Measurements from ENCODE around the gene UQCC3. TPM values are rescaled to one million over a fixed set of nuclear protein-coding genes. Genes with fewer than 3 reads are reported as not detected.
"Not testable (repeated sequence)": the region's sequence is repeated elsewhere in the genome, so short reads cannot be mapped to it uniquely, and the experiment has no call there.

UQCC3 gene
- total RNA-seq, 4 donors from 2014 or later = 11.1 to 23.9 (median 12.7) TPM

GRCh38 chr11:62669420-62670161 lies 1.9 kb upstream of the UQCC3 start:
- peak in 1 of 3 donors; percentile 52 for DNase-seq
- no peak for TF ChIP-seq CTCF (IDR thresholded peaks at IDR 0.05)
- TF ChIP-seq POLR2A (IDR thresholded peaks at IDR 0.05) = no peak
- Histone ChIP-seq H3K4me3 (no peak overlapping the region), H3K27ac (peak overlapping the region in 3 of 4 donors; percentile 36 to 95 (median 88)), H3K4me1 (peaks cover 0 to 59% (median 24%) of the 10 kb centered on the region in 4 donors), H3K9me3 (no peaks in the 10 kb centered on the region), H3K36me3 (peaks cover 0 to 9% (median 0%) of the 10 kb centered on the region in 3 donors), H3K27me3 (no peaks in the 10 kb centered on the region)

GRCh38 chr11:62671236-62671607 lies 251 bp upstream of the UQCC3 start:
- no peaks in the 10 kb centered on the region for H3K27me3 ChIP-seq
- TF ChIP-seq CTCF (IDR thresholded peaks at IDR 0.05) (no peak), POLR2A (IDR thresholded peaks at IDR 0.05) (no peak)
- DNase-seq = no peak
- H3K4me1 ChIP-seq = peaks cover 0 to 56% (median 22%) of the 10 kb centered on the region in 4 donors
- H3K27ac ChIP-seq = peak overlapping the region; percentile 88 to 95 (median 90)
- H3K9me3 ChIP-seq = no peaks in the 10 kb centered on the region
- peak overlapping the region; percentile 73 to 81 (median 75) for H3K4me3 ChIP-seq
- H3K36me3 ChIP-seq = peaks cover 0 to 21% (median 0%) of the 10 kb centered on the region in 3 donors

GRCh38 chr11:62673196-62673525 lies 1.7 kb downstream of the UQCC3 start:
- H3K9me3 ChIP-seq = no peaks in the 10 kb centered on the region
- no peak for DNase-seq
- H3K4me3 ChIP-seq = peak overlapping the region in 1 of 4 donors; percentile 81
- H3K4me1 ChIP-seq = peaks cover 0 to 52% (median 15%) of the 10 kb centered on the region in 4 donors
- no peak for TF ChIP-seq CTCF (IDR thresholded peaks at IDR 0.05)
- H3K27me3 ChIP-seq = no peaks in the 10 kb centered on the region
- peak overlapping the region in 2 of 4 donors; percentile 23 to 91 for H3K27ac ChIP-seq
- H3K36me3 ChIP-seq = peaks cover 0 to 38% (median 0%) of the 10 kb centered on the region in 3 donors

GRCh38 chr11:62675415-62675814 lies 3.9 kb downstream of the UQCC3 start:
- H3K27me3 ChIP-seq, H3K9me3 ChIP-seq, H3K4me3 ChIP-seq, DNase-seq, H3K27ac ChIP-seq: not testable (repeated sequence)
- Histone ChIP-seq H3K4me1 (peaks cover 0 to 46% (median 13%) of the 10 kb centered on the region in 4 donors), H3K36me3 (peaks cover 0 to 38% (median 0%) of the 10 kb centered on the region in 3 donors)

- Histone ChIP-seq H3K36me3 (peaks cover 0 to 38% (median 0%) of the 10 kb centered on the region in 3 donors), H3K4me1 (peaks cover 0 to 40% (median 11%) of the 10 kb centered on the region in 4 donors), H3K27me3 (no peaks in the 10 kb centered on the region), H3K27ac (no peak overlapping the region), H3K4me3 (no peak overlapping the region), H3K9me3 (no peaks in the 10 kb centered on the region)
- TF ChIP-seq POLR2A (IDR thresholded peaks at IDR 0.05) (no peak), CTCF (IDR thresholded peaks at IDR 0.05) (no peak)
- no peak for DNase-seq
Observed at GRCh38 chr11:62676698-62677097, 5.2 kb downstream of the UQCC3 start.

- H3K4me1 ChIP-seq = peaks cover 0 to 40% (median 11%) of the 10 kb centered on the region in 4 donors
- H3K9me3 ChIP-seq = no peaks in the 10 kb centered on the region
- no peak for TF ChIP-seq CTCF (IDR thresholded peaks at IDR 0.05)
- TF ChIP-seq POLR2A (IDR thresholded peaks at IDR 0.05) = no peak
- H3K4me3 ChIP-seq = no peak overlapping the region
- peaks cover 0 to 38% (median 0%) of the 10 kb centered on the region in 3 donors for H3K36me3 ChIP-seq
- DNase-seq = no peak
- no peak overlapping the region for H3K27ac ChIP-seq
- no peaks in the 10 kb centered on the region for H3K27me3 ChIP-seq
Observed at GRCh38 chr11:62677156-62677555, 5.7 kb downstream of the UQCC3 start.

Measured in Peyer's patch (tissue), 4 donors.